GM12872 (cell line): ENCODE results near the gene ICAM2.

ENCODE experiments used
- CTCF ChIP-seq: IDR thresholded peaks from 3 replicates; pipeline ENCODE4 v1.5.1; 2011; ENCODE audit warnings: low read depth, mild to moderate bottlenecking, low read length, moderate library complexity; ENCODE audit not compliant: insufficient read depth

Gene ICAM2

GRCh38 chr17:64042700-64043485, 22.5 kb upstream of the ICAM2 start:
- no peak for TF ChIP-seq CTCF

- TF ChIP-seq CTCF, result no peak
Measured at GRCh38 chr17:64041912-64042311, 21.5 kb upstream of the ICAM2 start.

GRCh38 chr17:64040206-64040605, 19.8 kb upstream of the ICAM2 start:
- no peak for TF ChIP-seq CTCF

- TF ChIP-seq CTCF, result no peak
Measured at GRCh38 chr17:64039106-64039400, 18.6 kb upstream of the ICAM2 start.

- TF ChIP-seq CTCF, result no peak
Measured at GRCh38 chr17:64038331-64039105, 18.1 kb upstream of the ICAM2 start.

- TF ChIP-seq CTCF, result no peak
Measured at GRCh38 chr17:64037802-64038201, 17.4 kb upstream of the ICAM2 start.

GRCh38 chr17:64037180-64037579, 16.7 kb upstream of the ICAM2 start:
- no peak for TF ChIP-seq CTCF
